B cell (primary cell): ENCODE results near the gene HTRA1. TPM values are rescaled to one million over a fixed set of nuclear protein-coding genes. Genes with fewer than 3 reads are reported as not detected.

Experiments used
- ATAC-seq: fragments of 200-7000 bp; cut with Tn5 transposase; one replicate; pipeline ENCODE4 v1.10.0; 2021; ENCODE audit warnings: low read depth, mild to moderate bottlenecking, moderate number of reproducible peaks, moderate library complexity
- CTCF ChIA-PET: fragments of 350-600 bp; sonication (Branson Sonifier 250); formaldehyde crosslinking; loops from one replicate; lab custom pipeline; 2021; ENCODE audit warnings: antibody characterized with exemption, inconsistent platforms; lab: Charles Lee
- POLR2A ChIA-PET: fragments of 350-600 bp; sonication (Branson Sonifier 250); formaldehyde crosslinking; loops from one replicate; lab custom pipeline; 2021; ENCODE audit warnings: antibody characterized with exemption; lab: Charles Lee
- DNase-seq: peaks from one replicate; pipeline ENCODE4 v3.0.0; 2013
- H2AFZ ChIP-seq: 2 replicates; pipeline ENCODE4 v1.6.1; 2012; ENCODE audit warnings: mild to moderate bottlenecking, low read depth, low read length; ENCODE audit not compliant: insufficient read depth, poor library complexity, severe bottlenecking
- H3K27ac ChIP-seq, 2 donors: 1 replicate in 1 of 2; 2 replicates in 1 of 2; pipeline ENCODE4 v1.5.1; 2012 to 2013; ENCODE audit warnings: low read length in 2 of 2, mild to moderate bottlenecking in 2 of 2, moderate library complexity in 1 of 2
- H3K27me3 ChIP-seq, 4 experiments: fragments of 200-600 bp in 1 of 4; sonication (generic) in 1 of 4; replicated peaks in 1 of 4; 1 replicate in 2 of 4; 2 replicates in 2 of 4; pipeline versions ENCODE4 v1.6.1 to v1.7.0; 2013 to 2016; ENCODE audit warnings: low read length in 3 of 4, mild to moderate bottlenecking in 2 of 4, mixed read lengths in 1 of 4, moderate library complexity in 1 of 4; ENCODE audit not compliant: insufficient read depth in 4 of 4, control insufficient read depth in 3 of 4; ENCODE audit errors: control extremely low read depth in 1 of 4
- H3K36me3 ChIP-seq, 2 experiments: replicated peaks in 1 of 2; 1 replicate in 1 of 2; 2 replicates in 1 of 2; pipeline versions ENCODE4 v1.6.1 to v1.7.1; 2013; ENCODE audit warnings: low read length in 1 of 2; ENCODE audit not compliant: insufficient read depth in 2 of 2, control insufficient read depth in 1 of 2; ENCODE audit errors: control extremely low read depth in 1 of 2, extremely low read depth in 1 of 2
- H3K4me1 ChIP-seq, 2 donors: fragments of 200-600 bp in 1 of 2; sonication (generic) in 1 of 2; 1 replicate in 1 of 2; 2 replicates in 1 of 2; pipeline versions ENCODE4 v1.5.1 to v1.6.1; 2013 to 2017; ENCODE audit warnings: low read length in 2 of 2; ENCODE audit not compliant: control insufficient read depth in 2 of 2, insufficient read depth in 2 of 2
- H3K4me2 ChIP-seq: replicated peaks from 2 replicates; pipeline ENCODE3; 2012; ENCODE audit warnings: mild to moderate bottlenecking, low read depth, low read length; ENCODE audit not compliant: poor library complexity, severe bottlenecking
- H3K4me3 ChIP-seq, 5 experiments: fragments of 200-600 bp in 1 of 5; sonication (generic) in 1 of 5; 1 replicate in 3 of 5; 2 replicates in 2 of 5; pipeline versions ENCODE4 v1.5.1 to v1.7.0; 2011 to 2016; ENCODE audit warnings: low read length in 4 of 5, mild to moderate bottlenecking in 4 of 5, low read depth in 2 of 5, control low read depth in 1 of 5, moderate library complexity in 1 of 5; ENCODE audit not compliant: insufficient read depth in 1 of 5; ENCODE audit errors: control extremely low read depth in 1 of 5, extremely low read depth in 1 of 5
- H3K79me2 ChIP-seq: fragments of 200-600 bp; sonication (generic); one replicate; pipeline ENCODE4 v1.6.0; 2016; ENCODE audit warnings: low read length; ENCODE audit not compliant: control insufficient read depth, insufficient read depth
- H3K9ac ChIP-seq: fragments of 200-600 bp; sonication (generic); 2 replicates; pipeline ENCODE4 v1.6.1; 2017; ENCODE audit warnings: mild to moderate bottlenecking, low read length, moderate library complexity
- H3K9me3 ChIP-seq, 3 donors: one replicate each; pipeline versions ENCODE4 v1.6.1 to v1.7.1; 2013; ENCODE audit warnings: low read length in 2 of 3; ENCODE audit not compliant: control insufficient read depth in 2 of 3, insufficient read depth in 1 of 3; ENCODE audit errors: control extremely low read depth in 1 of 3
- H4K20me1 ChIP-seq: 2 replicates; pipeline ENCODE4 v1.6.0; 2012; ENCODE audit warnings: mild to moderate bottlenecking, low read length; ENCODE audit not compliant: insufficient read depth, control insufficient read depth, poor library complexity, severe bottlenecking
- H3K27ac Mint-ChIP-seq: one replicate; pipeline ENCODE4 v1.8.0; 2021; ENCODE audit warnings: mixed read lengths
- H3K27me3 Mint-ChIP-seq: one replicate; pipeline ENCODE4 v1.8.0; 2021; ENCODE audit warnings: mixed read lengths
- H3K4me1 Mint-ChIP-seq: one replicate; pipeline ENCODE4 v1.8.0; 2021; ENCODE audit warnings: mixed read lengths
- H3K4me3 Mint-ChIP-seq: one replicate; pipeline ENCODE4 v1.8.0; 2021; ENCODE audit warnings: mixed read lengths
- H3K9me3 Mint-ChIP-seq: one replicate; pipeline ENCODE4 v1.8.0; 2022; ENCODE audit warnings: mixed read lengths; ENCODE audit not compliant: insufficient read depth
- CTCF ChIP-seq: fragments of 200-600 bp; IDR thresholded peaks from one replicate; pipeline ENCODE4 v1.8.0; 2022; ENCODE audit warnings: antibody characterized with exemption, mild to moderate bottlenecking
- EZH2 ChIP-seq: IDR thresholded peaks from 2 replicates; pipeline ENCODE4 v1.6.1; 2012; ENCODE audit warnings: borderline replicate concordance, low read depth, mild to moderate bottlenecking, moderate library complexity, low read length; ENCODE audit not compliant: insufficient read depth, poor library complexity, severe bottlenecking
- WGBS: methylation state at CpG from one replicate; pipeline ENCODE4 v1.1.5; 2013; ENCODE audit warnings: missing lambda C conversion rate; ENCODE audit not compliant: insufficient coverage; 5-methylcytosine and 5-hydroxymethylcytosine counted together
- intact Hi-C: fragments of 100-400 bp; cut with micrococcal nuclease; formaldehyde crosslinking; loops from one replicate; pipeline ENCODE4 v1.10.0; 2022
- polyA plus RNA-seq: library from polyadenylated mRNA; depleted of rRNA; stranded (reverse); fragments of >200 nt; gene quantifications from 2 replicates; pipeline ENCODE4 v1.2.3, GENCODE V29; 2012
- total RNA-seq, 2 donors: library from RNA; stranded (reverse); fragments of 120-200 nt in 1 of 2; gene quantifications; 1 replicate in 1 of 2; 2 replicates in 1 of 2; pipeline versions ENCODE4 v1.2.3 to v1.2.4, GENCODE V29; 2013 to 2022

Gene HTRA1
- total and polyA plus RNA-seq, 2 donors (not counting 1 experiment from before 2014, with no cell fraction given): not detected

- Mint-ChIP-seq H3K27ac (no peak overlapping the region), H3K27me3 (peaks cover 33% of the 10 kb centered on the region), H3K9me3 (no peaks in the 10 kb centered on the region), H3K4me3 (no peak overlapping the region), H3K4me1 (peaks cover 5% of the 10 kb centered on the region)
- DNase-seq (no peak), ATAC-seq (no peak)
- ChIA-PET CTCF (no interaction called here), POLR2A (no interaction called here)
- no peak for TF ChIP-seq EZH2
- TF ChIP-seq CTCF: no peak
- Histone ChIP-seq H3K36me3 (no peaks in the 10 kb centered on the region), H4K20me1 (no peaks in the 10 kb centered on the region), H2AFZ (no peak overlapping the region), H3K4me3 (no peak overlapping the region), H3K27me3 (peaks cover 0 to 13% (median 1%) of the 10 kb centered on the region in 4 experiments), H3K9ac (no peak overlapping the region), H3K4me1 (no peaks in the 10 kb centered on the region), H3K79me2 (no peaks in the 10 kb centered on the region), H3K4me2 (no peak overlapping the region), H3K9me3 (no peaks in the 10 kb centered on the region), H3K27ac (no peak overlapping the region)
- intact Hi-C loops: no loop called here
- WGBS: 89% methylated on average over 10 of the region's 12 CpGs
Observed at GRCh38 chr10:122475100-122475499, 13.7 kb downstream of the HTRA1 start.

- Mint-ChIP-seq H3K27me3 (peaks cover 33% of the 10 kb centered on the region), H3K4me1 (peaks cover 5% of the 10 kb centered on the region)
Observed at GRCh38 chr10:122475591-122476332, 14.4 kb downstream of the HTRA1 start.

More at GRCh38 chr10:122475591-122476332, 14.4 kb downstream of the HTRA1 start:
- Mint-ChIP-seq H3K4me3 (no peak overlapping the region), H3K9me3 (no peaks in the 10 kb centered on the region), H3K27ac (no peak overlapping the region)
- Histone ChIP-seq H3K79me2 (no peaks in the 10 kb centered on the region), H3K4me2 (no peak overlapping the region), H3K36me3 (no peaks in the 10 kb centered on the region), H3K27me3 (peaks cover 0 to 12% (median 1%) of the 10 kb centered on the region in 4 experiments), H3K27ac (no peak overlapping the region), H4K20me1 (no peaks in the 10 kb centered on the region), H2AFZ (no peak overlapping the region), H3K9me3 (peaks cover 0 to 3% (median 0%) of the 10 kb centered on the region in 3 donors), H3K4me3 (no peak overlapping the region), H3K4me1 (no peaks in the 10 kb centered on the region), H3K9ac (no peak overlapping the region)
- CTCF ChIA-PET: no interaction called here
- ATAC-seq (no peak), DNase-seq (no peak)
- WGBS: 86% methylated on average over 15 of the region's 16 CpGs
- intact Hi-C loops: no loop called here
- no peak for TF ChIP-seq EZH2
- TF ChIP-seq CTCF: no peak
- POLR2A ChIA-PET: no interaction called here
